Tibial nerve (tissue), 4 donors: ENCODE measurements around the gene DNAH3.

Experiments
- CTCF ChIP-seq, 5 experiments: fragments of 200-600 bp in 3 of 5; fragments of 450-650 bp in 2 of 5; sonication (generic) in 3 of 5; IDR thresholded peaks; one replicate each; pipeline ENCODE4 v1.5.1; 2016 to 2019; ENCODE audit warnings: antibody characterized with exemption in 5 of 5, mild to moderate bottlenecking in 3 of 5, moderate library complexity in 2 of 5
- EP300 ChIP-seq, 2 donors: sonication (generic); formaldehyde crosslinking; IDR thresholded peaks; one replicate each; pipeline ENCODE4 v1.6.1; 2017; ENCODE audit warnings: antibody characterized with exemption in 2 of 2, mild to moderate bottlenecking in 1 of 2
- POLR2A ChIP-seq, 2 donors: fragments of 450-650 bp; IDR thresholded peaks; one replicate each; pipeline ENCODE4 v1.6.1; 2017; ENCODE audit warnings: antibody characterized with exemption in 2 of 2, mild to moderate bottlenecking in 2 of 2, moderate library complexity in 2 of 2

- TF ChIP-seq CTCF (IDR thresholded peaks at IDR 0.05) (no peak), POLR2A (IDR thresholded peaks at IDR 0.05) (no peak), EP300 (IDR thresholded peaks at IDR 0.05) (no peak)
These were observed 266.4 kb downstream of the DNAH3 start for GRCh38 chr16:20884240-20884556.
